Measurements from ENCODE around the gene CDC40.
"Not testable (repeated sequence)": the region's sequence is repeated elsewhere in the genome, so short reads cannot be mapped to it uniquely, and the experiment has no call there.

The CDC40 gene

GRCh38 chr6:110271732-110272022, 91.5 kb downstream of the CDC40 start:
- no peak for DNase-seq

GRCh38 chr6:110272781-110273180, 92.6 kb downstream of the CDC40 start:
- DNase-seq, result not testable (repeated sequence)

DNA sequence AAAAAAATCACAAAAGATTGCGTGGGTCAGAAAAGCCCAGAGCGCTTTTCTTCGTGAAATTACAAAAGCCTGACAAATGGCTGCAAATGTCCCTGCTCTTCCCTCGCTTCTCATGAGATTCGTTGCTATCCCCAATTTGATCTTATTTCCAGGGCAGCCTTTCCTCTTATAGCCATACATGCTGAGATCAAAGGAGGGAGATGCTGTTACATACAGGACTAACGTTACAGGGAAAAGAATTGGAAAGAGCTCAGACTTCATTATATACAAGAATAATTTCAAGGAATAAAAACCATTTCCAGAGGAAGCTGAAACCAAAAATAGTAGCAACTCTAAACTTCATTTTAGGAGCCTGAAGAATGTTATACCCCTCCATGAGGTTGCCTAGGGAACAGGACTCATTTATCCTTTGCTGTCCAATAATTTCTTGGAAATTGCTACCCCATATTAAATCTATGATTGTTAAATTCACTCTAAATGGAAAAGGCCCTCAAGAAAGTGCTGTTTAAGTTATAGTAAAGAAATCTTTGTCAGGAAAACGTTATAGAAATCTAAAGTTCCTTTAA, 97.0 kb downstream of the CDC40 start:
- DNase-seq, result no peak
